Liver (tissue), 9 donors: ENCODE data around the gene PKD1L1. TPM values are rescaled to one million over a fixed set of nuclear protein-coding genes. Genes with fewer than 3 reads are reported as not detected.

Experiments used
- DNase-seq: peaks from one replicate; pipeline ENCODE4 v3.0.0-alpha.2; 2017; ENCODE audit warnings: low spot score
- H3K27ac ChIP-seq, 2 donors: one replicate each; pipeline ENCODE4 v1.7.0; 2013; ENCODE audit warnings: inconsistent platforms in 2 of 2, low read length in 2 of 2, control low read depth in 1 of 2, low read depth in 1 of 2, mild to moderate bottlenecking in 1 of 2
- H3K27me3 ChIP-seq, 4 donors: one replicate each; pipeline versions ENCODE4 v1.6.1 to v1.7.0; 2013; ENCODE audit warnings: low read length in 3 of 4, inconsistent platforms in 1 of 4, mild to moderate bottlenecking in 1 of 4, moderate library complexity in 1 of 4; ENCODE audit not compliant: control insufficient read depth in 4 of 4, insufficient read depth in 4 of 4
- H3K36me3 ChIP-seq, 4 donors: one replicate each; pipeline versions ENCODE4 v1.6.1 to v1.7.0; 2013; ENCODE audit warnings: low read length in 3 of 4, mild to moderate bottlenecking in 3 of 4, low read depth in 1 of 4, moderate library complexity in 1 of 4; ENCODE audit not compliant: control insufficient read depth in 4 of 4, insufficient read depth in 3 of 4
- H3K4me1 ChIP-seq, 4 donors: one replicate each; pipeline versions ENCODE4 v1.6.1 to v1.7.0; 2013; ENCODE audit warnings: low read length in 3 of 4, mild to moderate bottlenecking in 3 of 4, moderate library complexity in 1 of 4; ENCODE audit not compliant: control insufficient read depth in 4 of 4, insufficient read depth in 4 of 4
- H3K4me3 ChIP-seq, 3 donors: one replicate each; pipeline versions ENCODE4 v1.6.1 to v1.7.0; 2013; ENCODE audit warnings: low read length in 3 of 3, control low read depth in 1 of 3, low read depth in 1 of 3, mild to moderate bottlenecking in 1 of 3
- H3K9ac ChIP-seq, 2 donors: one replicate each; pipeline ENCODE4 v1.7.0; 2013; ENCODE audit warnings: low read length in 2 of 2, mild to moderate bottlenecking in 2 of 2, moderate library complexity in 2 of 2, control low read depth in 1 of 2, low read depth in 1 of 2
- H3K9me3 ChIP-seq, 4 donors: one replicate each; pipeline versions ENCODE4 v1.6.1 to v1.7.0; 2013; ENCODE audit warnings: low read length in 3 of 4; ENCODE audit not compliant: control insufficient read depth in 4 of 4
- ATF3 ChIP-seq: IDR thresholded peaks from 2 replicates; pipeline ENCODE4 v1.6.1; 2016; ENCODE audit warnings: antibody characterized with exemption
- CTCF ChIP-seq: fragments of 150-350 bp; IDR thresholded peaks from 2 replicates; pipeline ENCODE4 v1.5.1; 2017; ENCODE audit warnings: improper control_type of control experiment, low read depth, low read length; ENCODE audit not compliant: missing input control
- EGR1 ChIP-seq, 2 donors: IDR thresholded peaks; 2 replicates each; pipeline ENCODE4 v1.6.1; 2016 to 2018; ENCODE audit warnings: antibody characterized with exemption in 2 of 2, low read depth in 2 of 2
- FOXA1 ChIP-seq: IDR thresholded peaks from 2 replicates; pipeline ENCODE4 v1.6.1; 2016; ENCODE audit warnings: antibody characterized with exemption
- FOXA2 ChIP-seq: IDR thresholded peaks from 2 replicates; pipeline ENCODE4 v1.6.1; 2016; ENCODE audit warnings: antibody characterized with exemption
- GABPA ChIP-seq, 2 donors: IDR thresholded peaks in 1 of 2; conservative IDR thresholded peaks in 1 of 2; 2 replicates each; pipeline ENCODE4 v1.6.1; 2016; ENCODE audit warnings: antibody characterized with exemption in 2 of 2, mild to moderate bottlenecking in 1 of 2, moderate library complexity in 1 of 2
- HNF4A ChIP-seq, 2 donors: conservative IDR thresholded peaks; 2 replicates each; pipeline ENCODE4 v1.6.1; 2016; ENCODE audit warnings: antibody characterized with exemption in 2 of 2, mild to moderate bottlenecking in 2 of 2
- HNF4G ChIP-seq: IDR thresholded peaks from 2 replicates; pipeline ENCODE4 v1.6.1; 2016; ENCODE audit warnings: antibody characterized with exemption
- NR2F2 ChIP-seq: IDR thresholded peaks from 2 replicates; pipeline ENCODE4 v1.6.1; 2016; ENCODE audit warnings: antibody characterized with exemption
- RAD21 ChIP-seq, 2 donors: IDR thresholded peaks; 2 replicates each; pipeline ENCODE4 v1.6.1; 2016; ENCODE audit warnings: antibody characterized with exemption in 2 of 2, mild to moderate bottlenecking in 2 of 2
- REST ChIP-seq: IDR thresholded peaks from 2 replicates; pipeline ENCODE4 v1.6.1; 2016; ENCODE audit warnings: antibody characterized with exemption, mild to moderate bottlenecking
- RXRA ChIP-seq, 2 donors: IDR thresholded peaks; 2 replicates each; pipeline ENCODE4 v1.6.1; 2017 to 2018; ENCODE audit warnings: antibody characterized with exemption in 2 of 2, mild to moderate bottlenecking in 1 of 2
- SP1 ChIP-seq: IDR thresholded peaks from 2 replicates; pipeline ENCODE4 v1.6.1; 2018; ENCODE audit warnings: antibody characterized with exemption, mild to moderate bottlenecking
- TAF1 ChIP-seq: conservative IDR thresholded peaks from 2 replicates; pipeline ENCODE4 v1.6.1; 2016; ENCODE audit warnings: antibody characterized with exemption, mild to moderate bottlenecking
- YY1 ChIP-seq: IDR thresholded peaks from 2 replicates; pipeline ENCODE4 v1.6.1; 2016; ENCODE audit warnings: antibody characterized with exemption, mild to moderate bottlenecking
- ZBTB33 ChIP-seq: IDR thresholded peaks from 2 replicates; pipeline ENCODE4 v1.6.1; 2016; ENCODE audit warnings: antibody characterized with exemption
- WGBS: extraction: QIAGEN DNeasy Blood & Tissue Kit; methylation state at CpG from one replicate; pipeline ENCODE4 v1.1.7; 2013; 5-methylcytosine and 5-hydroxymethylcytosine counted together
- polyA plus RNA-seq, 2 donors: library from polyadenylated mRNA; stranded (reverse) in 1 of 2; unstranded in 1 of 2; fragments of 200-250 nt in 1 of 2; fragments of >200 nt in 1 of 2; fragmentation: Nextera tagmentation in 1 of 2; extraction: Ambion mirVana in 1 of 2; gene quantifications; one replicate each; pipeline versions ENCODE4 v1.2.1 to v1.2.3, GENCODE V29; 2013 to 2015
- total RNA-seq, 2 donors: library from RNA; depleted of rRNA; stranded (reverse); fragments of >200 nt; gene quantifications; one replicate each; pipeline ENCODE4 v1.2.3, GENCODE V29; 2014
- donor health status: healthy.
- donor health status: healthy.
- donor health status: healthy.
- donor health status: healthy.
- donor health status: healthy.

PKD1L1 gene
- total and polyA plus RNA-seq, 4 donors = 0.08 to 0.25 (median 0.11) TPM

DNA sequence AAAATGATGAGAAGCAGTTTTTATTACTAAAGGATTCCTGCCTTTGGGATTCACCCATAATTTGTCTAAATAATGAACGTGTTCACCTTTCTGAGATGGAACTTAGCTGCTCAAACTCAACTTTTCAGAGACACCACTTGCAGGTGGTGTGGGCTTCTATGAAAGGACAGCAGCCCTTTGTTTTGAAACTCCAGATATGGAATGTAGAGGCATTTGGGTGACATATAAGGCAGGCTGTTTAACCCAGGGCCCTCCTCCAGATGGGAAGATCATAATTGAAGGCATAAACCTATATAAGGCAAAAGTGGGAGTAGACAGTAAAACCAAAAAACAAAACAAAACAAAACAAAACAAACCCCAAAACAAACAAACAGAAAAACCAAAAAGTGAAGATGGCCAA is 43.0 kb upstream of the PKD1L1 start:
- Histone ChIP-seq H3K36me3 (no peaks in the 10 kb centered on the region), H3K27me3 (no peaks in the 10 kb centered on the region), H3K9ac (no peak overlapping the region), H3K4me1 (peaks cover 0 to 5% (median 0%) of the 10 kb centered on the region in 4 donors), H3K27ac (no peak overlapping the region), H3K4me3 (peak overlapping the region in 1 of 3 donors; percentile 79), H3K9me3 (no peaks in the 10 kb centered on the region)
- WGBS = 100% methylated on average over 1 of the region's 1 CpG
- no peak for DNase-seq
- TF ChIP-seq SP1 (no peak), RAD21 (IDR thresholded peaks at IDR 0.05) (no peak), ATF3 (no peak), CTCF (no peak), EGR1 (IDR thresholded peaks at IDR 0.05; ENCODE audit: low read depth in 2 of 2) (no peak), TAF1 (no peak), REST (no peak), ZBTB33 (no peak), HNF4A (conservative IDR thresholded peaks at IDR 0.05) (no peak), GABPA (IDR thresholded peaks at IDR 0.05 in 1 of 2, conservative IDR thresholded peaks at IDR 0.05 in 1 of 2) (no peak), YY1 (no peak), NR2F2 (no peak), FOXA1 (no peak), FOXA2 (no peak)

- Histone ChIP-seq H3K9me3 (no peaks in the 10 kb centered on the region), H3K36me3 (no peaks in the 10 kb centered on the region), H3K9ac (no peak overlapping the region), H3K27ac (no peak overlapping the region), H3K27me3 (no peaks in the 10 kb centered on the region), H3K4me1 (peaks cover 0 to 5% (median under 1%) of the 10 kb centered on the region in 4 donors), H3K4me3 (no peak overlapping the region)
- WGBS = 98% methylated on average over 5 of the region's 5 CpGs
- no peak for DNase-seq
- no peak for TF ChIP-seq GABPA (IDR thresholded peaks at IDR 0.05 in 1 of 2, conservative IDR thresholded peaks at IDR 0.05 in 1 of 2)
- no peak for TF ChIP-seq NR2F2
- no peak for TF ChIP-seq FOXA2
- no peak for TF ChIP-seq CTCF
- no peak for TF ChIP-seq REST
- no peak for TF ChIP-seq HNF4G
- no peak for TF ChIP-seq YY1
- TF ChIP-seq RAD21 (IDR thresholded peaks at IDR 0.05) = no peak
- TF ChIP-seq FOXA1 = no peak
- no peak for TF ChIP-seq ZBTB33
- TF ChIP-seq HNF4A (conservative IDR thresholded peaks at IDR 0.05) = no peak
- no peak for TF ChIP-seq RXRA (IDR thresholded peaks at IDR 0.05)
Observed at GRCh38 chr7:47990592-47990991, 42.3 kb upstream of the PKD1L1 start.
